Uterus (tissue), 4 donors: ENCODE results near the gene ARAP2. TPM values are rescaled to one million over a fixed set of nuclear protein-coding genes. Genes with fewer than 3 reads are reported as not detected.

Experiments
- DNase-seq, 2 donors: peaks; one replicate each; pipeline ENCODE4 v3.0.0-alpha.2; 2019 to 2020
- H3K27ac ChIP-seq, 2 donors: fragments of 200-600 bp; sonication (generic); 1 replicate in 1 of 2; 2 replicates in 1 of 2; pipeline ENCODE4 v1.5.1; 2016 to 2018
- H3K27me3 ChIP-seq, 2 donors: fragments of 200-600 bp; sonication (generic); one replicate each; pipeline ENCODE4 v1.5.1; 2018 to 2019; ENCODE audit warnings: control low read depth in 1 of 2
- H3K36me3 ChIP-seq, 2 donors: fragments of 200-600 bp; sonication (generic); one replicate each; pipeline ENCODE4 v1.5.1; 2019; ENCODE audit warnings: control low read depth in 1 of 2
- H3K4me1 ChIP-seq, 2 donors: fragments of 200-600 bp; sonication (generic); one replicate each; pipeline ENCODE4 v1.5.1; 2018 to 2019; ENCODE audit warnings: control low read depth in 1 of 2
- H3K4me3 ChIP-seq, 2 donors: fragments of 200-600 bp; sonication (generic); 1 replicate in 1 of 2; 2 replicates in 1 of 2; pipeline ENCODE4 v1.5.1; 2018 to 2019; ENCODE audit warnings: mild to moderate bottlenecking in 1 of 2
- H3K9me3 ChIP-seq, 2 donors: fragments of 200-600 bp; sonication (generic); one replicate each; pipeline ENCODE4 v1.5.1; 2019; ENCODE audit warnings: control low read depth in 1 of 2
- CTCF ChIP-seq, 4 experiments: fragments of 200-600 bp in 2 of 4; fragments of 450-650 bp in 2 of 4; sonication (generic) in 2 of 4; IDR thresholded peaks; one replicate each; pipeline ENCODE4 v1.5.1; 2016 to 2019; ENCODE audit warnings: antibody characterized with exemption in 4 of 4, mild to moderate bottlenecking in 2 of 4, moderate library complexity in 1 of 4
- POLR2A ChIP-seq, 2 donors: fragments of 450-650 bp; IDR thresholded peaks; one replicate each; pipeline ENCODE4 v1.6.1; 2016; ENCODE audit warnings: antibody characterized with exemption in 2 of 2, mild to moderate bottlenecking in 1 of 2, moderate library complexity in 1 of 2
- intact Hi-C: fragments of 100-400 bp; cut with DNase I; formaldehyde crosslinking; loops from one replicate; pipeline ENCODE4 v1.15.1; 2023; ENCODE audit warnings: low total_unique reads
- total RNA-seq, 4 donors: library from RNA; depleted of rRNA in 3 of 4; stranded (reverse); fragments of >200 nt in 3 of 4; gene quantifications; one replicate each; pipeline versions ENCODE4 v1.1.0 to v1.2.4, GENCODE V29; 2014 to 2023
- donor health status: DM: yes; HTN: yes; CAD: no.

The ARAP2 gene
- total RNA-seq, 4 donors from 2014 or later: 10.5 to 134 (median 27.1) TPM

GRCh38 chr4:36137336-36137735, 107.0 kb downstream of the ARAP2 start:
- H3K9me3 ChIP-seq: no peaks in the 10 kb centered on the region
- H3K36me3 ChIP-seq: no peaks in the 10 kb centered on the region
- intact Hi-C loops: no loop called here
- H3K4me3 ChIP-seq: no peak overlapping the region
- no peak for DNase-seq
- no peak overlapping the region for H3K27ac ChIP-seq
- no peaks in the 10 kb centered on the region for H3K4me1 ChIP-seq
- H3K27me3 ChIP-seq: no peaks in the 10 kb centered on the region
- TF ChIP-seq POLR2A (IDR thresholded peaks at IDR 0.05) (no peak), CTCF (IDR thresholded peaks at IDR 0.05) (no peak)

GRCh38 chr4:36133658-36134057, 110.7 kb downstream of the ARAP2 start:
- DNase-seq: no peak
- Histone ChIP-seq H3K27me3 (no peaks in the 10 kb centered on the region), H3K4me3 (no peak overlapping the region), H3K36me3 (no peaks in the 10 kb centered on the region), H3K27ac (no peak overlapping the region), H3K4me1 (no peaks in the 10 kb centered on the region), H3K9me3 (no peaks in the 10 kb centered on the region)
- intact Hi-C loops: no loop called here
- TF ChIP-seq POLR2A (IDR thresholded peaks at IDR 0.05) (no peak), CTCF (IDR thresholded peaks at IDR 0.05) (no peak)

GRCh38 chr4:36133086-36133485, 111.2 kb downstream of the ARAP2 start:
- no peaks in the 10 kb centered on the region for H3K4me1 ChIP-seq
- H3K27ac ChIP-seq: no peak overlapping the region
- no peaks in the 10 kb centered on the region for H3K27me3 ChIP-seq
- DNase-seq: no peak
- H3K9me3 ChIP-seq: no peaks in the 10 kb centered on the region
- H3K36me3 ChIP-seq: no peaks in the 10 kb centered on the region
- intact Hi-C loops: no loop called here
- H3K4me3 ChIP-seq: no peak overlapping the region
- TF ChIP-seq POLR2A (IDR thresholded peaks at IDR 0.05) (no peak), CTCF (IDR thresholded peaks at IDR 0.05) (no peak)

- intact Hi-C loops: no loop called here
- Histone ChIP-seq H3K9me3 (no peaks in the 10 kb centered on the region), H3K36me3 (no peaks in the 10 kb centered on the region), H3K4me3 (no peak overlapping the region), H3K27ac (no peak overlapping the region), H3K4me1 (no peaks in the 10 kb centered on the region), H3K27me3 (no peaks in the 10 kb centered on the region)
- DNase-seq: no peak
- TF ChIP-seq POLR2A (IDR thresholded peaks at IDR 0.05) (no peak), CTCF (IDR thresholded peaks at IDR 0.05) (no peak)
Measured at GRCh38 chr4:36130641-36131040, 113.7 kb downstream of the ARAP2 start.

GRCh38 chr4:36128689-36129088, 115.6 kb downstream of the ARAP2 start:
- H3K27me3 ChIP-seq: no peaks in the 10 kb centered on the region
- TF ChIP-seq POLR2A (IDR thresholded peaks at IDR 0.05) (no peak), CTCF (IDR thresholded peaks at IDR 0.05) (no peak)
- H3K36me3 ChIP-seq: no peaks in the 10 kb centered on the region
- H3K9me3 ChIP-seq: no peaks in the 10 kb centered on the region
- intact Hi-C loops: no loop called here
- H3K27ac ChIP-seq: no peak overlapping the region
- no peak for DNase-seq
- no peak overlapping the region for H3K4me3 ChIP-seq
- no peaks in the 10 kb centered on the region for H3K4me1 ChIP-seq
